HG03097 (cell line): ENCODE measurements around the gene STYXL2.

Source experiments
- ATAC-seq: cut with Tn5 transposase; IDR thresholded peaks from one replicate; pipeline ENCODE4 v1.9.1; 2021; ENCODE audit not compliant: unreplicated experiment, low FRiP score

Gene STYXL2

DNA sequence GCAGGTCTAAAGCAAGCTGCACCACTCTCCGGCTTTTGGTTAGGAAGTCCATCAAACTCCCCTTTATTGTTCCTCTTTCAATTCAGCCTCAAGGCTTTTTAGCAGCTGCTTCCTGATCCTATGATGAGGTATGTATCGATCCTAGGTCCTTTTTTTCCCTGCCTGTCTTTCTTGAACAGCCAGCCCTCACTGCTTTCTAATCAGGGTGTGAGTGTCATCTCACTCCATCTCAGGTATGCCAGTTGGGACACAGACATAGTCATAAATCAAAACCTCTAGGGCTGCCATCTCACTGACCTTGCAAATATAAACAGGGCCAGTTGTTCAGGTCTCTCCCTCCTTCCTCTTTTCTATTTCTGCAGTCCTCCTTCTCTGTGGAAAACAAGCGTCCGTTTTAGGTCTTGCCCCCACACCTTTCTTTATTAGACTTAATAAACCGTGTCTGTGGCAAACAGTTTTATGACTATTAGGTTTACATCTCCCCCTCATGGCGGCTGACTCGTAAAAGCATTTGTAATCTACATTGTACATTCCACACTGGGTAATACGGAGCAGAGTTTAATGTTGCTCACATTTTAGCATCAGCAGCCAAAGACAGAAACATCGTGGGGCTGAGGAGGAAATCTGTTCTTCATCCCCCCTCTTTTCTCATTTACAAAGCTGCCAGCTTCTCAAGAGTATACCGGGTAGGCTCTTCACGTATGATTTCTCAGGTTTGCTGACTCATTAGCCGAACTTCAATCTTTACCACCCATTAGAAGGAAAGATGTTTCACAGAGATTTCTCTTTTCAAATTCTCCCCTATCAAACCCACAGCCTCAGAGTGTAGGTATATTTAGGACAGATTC is 11.6 kb downstream of the STYXL2 start:
- ATAC-seq: no peak

DNA sequence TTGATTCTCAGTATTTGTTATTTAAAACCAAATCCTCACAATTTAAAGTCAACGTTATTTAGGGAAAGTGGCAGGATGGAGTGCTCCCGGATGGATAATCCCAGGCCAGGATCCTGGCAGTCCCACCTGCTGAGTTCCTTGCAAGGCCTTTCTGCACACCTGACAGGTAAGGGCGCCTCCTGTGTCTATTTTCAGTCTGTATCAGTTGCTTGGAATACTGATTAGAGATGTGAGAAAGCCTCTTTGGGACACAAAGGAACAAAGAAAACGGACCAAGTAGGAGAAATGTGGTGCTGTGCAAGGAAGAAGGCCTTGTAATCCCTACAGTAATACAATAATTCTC is 12.2 kb downstream of the STYXL2 start:
- ATAC-seq: no peak

GRCh38 chr1:167107456-167107855 is 13.6 kb downstream of the STYXL2 start:
- no peak for ATAC-seq

DNA sequence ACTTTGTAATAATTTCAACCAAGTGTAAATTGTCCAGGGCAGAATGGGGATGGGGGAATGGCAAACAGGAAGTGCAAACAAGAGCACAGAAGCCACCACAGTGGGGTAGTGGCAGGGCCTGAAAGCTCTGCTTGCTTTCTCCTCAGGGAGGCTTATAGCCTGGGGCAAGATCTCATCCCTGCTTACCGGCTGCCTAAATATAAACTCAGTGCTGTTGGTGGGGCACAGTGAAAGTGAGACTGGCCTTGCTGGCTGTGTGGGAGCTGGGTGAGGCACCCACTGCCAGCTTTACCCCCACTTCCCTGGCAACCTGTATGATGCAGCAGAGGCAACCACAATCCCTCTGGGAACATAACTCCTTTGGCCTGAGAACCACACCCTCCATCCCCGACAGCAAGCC is 15.2 kb downstream of the STYXL2 start:
- no peak for ATAC-seq

- ATAC-seq: no peak
These were observed 16.7 kb downstream of the STYXL2 start for GRCh38 chr1:167110586-167110985.

DNA sequence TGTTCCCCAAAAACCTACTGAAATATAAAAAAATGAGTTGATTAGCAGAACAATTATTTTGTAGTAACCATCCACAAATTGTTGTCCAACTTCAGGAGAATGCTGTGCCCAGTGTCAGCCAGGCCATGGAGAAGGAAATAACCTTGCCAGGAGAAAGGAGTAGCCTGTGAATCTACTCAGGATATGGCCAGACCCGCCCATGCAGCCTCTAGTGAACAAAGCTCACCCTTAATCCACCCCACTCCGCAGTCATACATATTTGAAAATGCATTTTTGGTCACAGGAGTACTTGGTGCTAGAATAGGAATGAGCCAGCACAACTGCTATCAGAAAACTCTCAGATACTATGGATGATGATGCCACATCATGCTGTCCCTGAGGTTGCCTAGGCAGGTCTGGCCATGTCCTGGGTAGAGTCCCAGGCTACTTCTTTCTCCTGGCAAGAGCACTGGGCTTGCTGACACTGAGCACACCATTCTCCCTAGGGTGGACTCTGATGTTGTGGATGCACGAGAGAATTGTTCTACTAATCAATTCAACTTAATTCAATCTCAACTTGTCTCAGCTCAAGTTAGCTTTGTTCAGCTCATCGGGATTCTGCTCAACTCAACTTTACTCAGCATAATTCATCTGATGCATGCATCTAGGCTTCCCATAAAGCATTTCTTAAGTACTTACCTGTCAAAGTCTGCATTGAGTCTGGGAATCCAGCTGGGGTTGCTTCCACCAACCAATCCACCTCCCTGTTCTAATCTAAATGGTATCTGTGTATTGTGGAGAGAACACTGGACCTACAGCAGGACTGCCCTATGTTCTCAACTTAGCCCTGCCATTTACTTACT is 18.2 kb downstream of the STYXL2 start:
- ATAC-seq: no peak

- no peak for ATAC-seq
These were observed 20.9 kb downstream of the STYXL2 start for GRCh38 chr1:167114725-167115124.

- no peak for ATAC-seq
These were observed 21.8 kb downstream of the STYXL2 start for GRCh38 chr1:167115655-167116054.

DNA sequence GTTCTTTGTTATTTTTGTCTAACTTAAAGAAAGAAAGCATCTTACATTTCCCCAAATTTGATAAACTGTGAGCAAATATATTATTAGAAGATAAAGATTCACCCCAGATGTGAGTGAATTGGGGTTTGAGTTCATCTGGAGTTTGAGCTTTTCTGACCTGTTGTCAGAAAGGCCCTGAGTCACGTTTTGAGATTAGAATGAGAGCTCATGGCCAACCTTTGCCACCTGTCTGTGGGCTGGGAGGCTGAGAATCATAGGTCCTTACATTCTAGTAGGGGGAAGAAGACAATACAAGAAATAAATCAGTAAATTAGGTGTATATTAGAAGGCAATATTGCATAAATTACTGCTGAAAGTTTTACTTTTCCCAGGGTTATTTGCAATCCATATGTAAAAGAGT is 22.3 kb downstream of the STYXL2 start:
- ATAC-seq: no peak

- ATAC-seq: no peak
These were observed 23.4 kb downstream of the STYXL2 start for GRCh38 chr1:167117225-167117624.

DNA sequence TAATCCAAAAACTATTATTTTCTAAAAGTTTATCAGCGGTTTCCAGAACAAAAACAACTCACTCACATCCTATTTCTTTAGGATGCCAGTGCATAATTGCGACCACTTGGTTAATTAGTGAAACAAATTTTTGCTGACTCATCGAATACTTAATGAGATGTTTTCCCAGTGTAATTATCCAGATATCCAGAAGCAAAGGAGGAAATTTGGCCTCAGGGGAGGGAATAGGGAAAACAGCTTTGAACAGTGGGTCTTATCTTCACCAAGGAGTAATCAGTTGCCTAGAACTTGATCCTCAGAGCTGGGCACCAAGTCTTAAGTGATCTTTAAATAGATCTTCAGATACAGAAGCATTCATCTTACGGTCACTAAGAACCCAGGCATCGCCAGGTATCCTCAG is 24.3 kb downstream of the STYXL2 start:
- no peak for ATAC-seq

GRCh38 chr1:167119696-167120095 is 25.8 kb downstream of the STYXL2 start:
- ATAC-seq: no peak

GRCh38 chr1:167120899-167121298 is 27.0 kb downstream of the STYXL2 start:
- ATAC-seq: no peak

GRCh38 chr1:167121375-167122120 is 27.7 kb downstream of the STYXL2 start:
- ATAC-seq: no peak

DNA sequence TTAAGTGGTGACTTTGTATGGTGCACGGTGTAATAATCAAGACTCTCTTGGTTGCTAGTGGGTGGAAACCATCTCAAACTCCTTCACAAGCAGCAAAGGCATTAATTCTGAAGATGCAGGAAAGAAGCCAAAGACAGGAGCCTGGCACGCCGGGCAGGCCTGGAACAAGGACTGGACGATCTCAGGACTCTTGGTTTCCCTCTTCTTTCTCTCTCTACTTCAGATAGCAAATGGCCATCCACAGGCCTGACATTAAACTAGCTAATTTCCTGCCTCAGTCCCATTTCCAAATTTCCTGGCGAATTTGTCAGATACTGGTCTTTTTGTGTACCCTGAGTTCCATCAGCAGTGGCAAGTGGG is 28.2 kb downstream of the STYXL2 start:
- no peak for ATAC-seq

GRCh38 chr1:167122568-167122967 is 28.7 kb downstream of the STYXL2 start:
- ATAC-seq: no peak

- ATAC-seq: no peak
These were observed 32.4 kb downstream of the STYXL2 start for GRCh38 chr1:167126317-167126716.

DNA sequence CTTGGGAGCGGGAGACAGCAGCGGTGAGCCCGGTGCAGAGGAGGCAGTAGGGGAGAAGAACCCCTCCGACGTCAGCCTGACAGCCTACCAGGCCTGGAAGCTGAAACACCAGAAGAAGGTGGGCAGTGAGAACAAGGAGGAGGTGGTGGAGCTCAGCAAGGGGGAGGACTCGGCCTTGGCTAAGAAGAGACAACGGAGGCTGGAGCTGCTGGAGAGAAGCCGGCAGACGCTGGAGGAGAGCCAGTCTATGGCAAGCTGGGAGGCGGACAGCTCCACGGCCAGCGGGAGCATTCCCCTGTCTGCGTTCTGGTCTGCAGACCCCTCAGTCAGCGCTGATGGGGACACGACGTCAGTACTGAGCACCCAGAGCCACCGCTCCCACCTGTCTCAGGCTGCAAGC is 32.9 kb downstream of the STYXL2 start:
- ATAC-seq: no peak

- ATAC-seq: no peak
These were observed 33.4 kb downstream of the STYXL2 start for GRCh38 chr1:167127236-167127635.

DNA sequence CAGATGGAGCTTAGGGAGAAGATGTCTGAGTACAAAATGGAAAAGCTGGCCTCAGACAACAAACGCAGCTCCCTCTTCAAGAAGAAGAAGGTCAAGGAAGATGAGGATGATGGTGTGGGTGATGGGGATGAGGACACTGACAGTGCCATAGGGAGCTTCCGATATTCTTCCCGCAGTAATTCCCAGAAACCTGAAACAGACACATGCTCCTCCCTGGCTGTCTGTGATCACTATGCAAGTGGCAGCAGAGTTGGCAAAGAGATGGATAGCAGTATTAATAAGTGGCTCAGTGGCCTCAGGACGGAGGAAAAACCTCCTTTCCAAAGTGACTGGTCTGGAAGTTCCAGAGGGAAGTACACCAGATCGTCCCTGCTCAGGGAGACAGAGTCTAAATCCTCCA is 33.8 kb downstream of the STYXL2 start:
- no peak for ATAC-seq
